Esophagus muscularis mucosa (tissue), 4 donors: ENCODE measurements around the gene FRK.

Experiments used
- CTCF ChIP-seq, 3 experiments: fragments of 200-600 bp in 2 of 3; fragments of 450-650 bp in 1 of 3; sonication (generic) in 2 of 3; IDR thresholded peaks; one replicate each; pipeline ENCODE4 v1.5.1; 2017 to 2019; ENCODE audit warnings: antibody characterized with exemption in 3 of 3, mild to moderate bottlenecking in 2 of 3, moderate library complexity in 1 of 3
- EP300 ChIP-seq: sonication (generic); formaldehyde crosslinking; IDR thresholded peaks from one replicate; pipeline ENCODE4 v1.6.1; 2017; ENCODE audit warnings: antibody characterized with exemption
- POLR2A ChIP-seq: fragments of 450-650 bp; IDR thresholded peaks from one replicate; pipeline ENCODE4 v1.6.1; 2017; ENCODE audit warnings: antibody characterized with exemption, moderate library complexity, mild to moderate bottlenecking, low read depth

GRCh38 chr6:116017546-116018295 is 43.0 kb downstream of the FRK start:
- TF ChIP-seq POLR2A = no peak
- TF ChIP-seq EP300 = no peak
- TF ChIP-seq CTCF (IDR thresholded peaks at IDR 0.05) = no peak
